HG03025 (cell line): ENCODE results near the gene MRTO4.
"Not testable (repeated sequence)": the region's sequence is repeated elsewhere in the genome, so short reads cannot be mapped to it uniquely, and the experiment has no call there.

Experiments used
- ATAC-seq: cut with Tn5 transposase; IDR thresholded peaks from one replicate; pipeline ENCODE4 v1.9.1; 2021; ENCODE audit warnings: mild to moderate bottlenecking, moderate library complexity; ENCODE audit not compliant: unreplicated experiment, low FRiP score

MRTO4 gene

DNA sequence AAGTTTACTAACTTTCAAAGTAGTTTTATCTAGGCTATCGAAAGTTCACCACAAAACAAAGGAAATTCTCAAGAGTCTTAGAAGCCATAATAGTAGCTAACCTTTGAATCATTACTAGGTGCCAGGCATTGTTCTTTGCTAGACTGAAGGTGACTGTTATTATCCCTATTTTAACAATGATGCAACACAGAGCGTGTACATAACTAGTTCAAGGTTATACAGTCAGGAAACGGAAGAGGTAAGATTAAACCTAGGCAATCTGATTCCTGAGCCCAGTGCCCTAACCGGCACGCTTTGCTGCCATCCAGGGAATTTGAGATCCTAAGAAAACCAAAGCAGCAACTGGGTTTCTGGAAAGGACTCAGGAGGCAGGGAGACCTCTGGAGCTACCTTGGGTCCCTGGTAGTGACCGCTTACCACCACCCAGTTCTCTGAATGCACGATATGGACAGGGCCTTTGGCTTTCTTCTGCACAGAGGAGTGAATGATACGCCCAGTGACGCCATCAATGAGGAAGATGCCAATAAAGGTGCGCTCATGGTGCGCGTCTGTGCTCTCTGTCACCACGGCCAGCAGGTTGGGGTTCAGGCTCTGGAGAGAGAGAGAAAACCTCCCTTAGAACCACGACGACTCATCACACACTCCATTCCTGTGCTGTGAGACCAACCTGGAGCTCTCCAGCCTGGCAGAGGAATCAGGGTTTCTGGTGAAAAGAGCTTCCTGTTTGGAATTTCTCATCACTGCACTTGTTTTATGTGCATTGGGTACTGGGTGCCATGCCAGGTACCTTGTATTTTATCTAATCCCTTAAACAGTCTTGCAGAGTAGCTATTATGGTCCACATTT lies 28.4 kb upstream of the MRTO4 start:
- no peak for ATAC-seq

GRCh38 chr1:19229229-19229628 lies 22.4 kb upstream of the MRTO4 start:
- ATAC-seq = no peak

- no peak for ATAC-seq
Observed at GRCh38 chr1:19229828-19230325, 21.7 kb upstream of the MRTO4 start.

DNA sequence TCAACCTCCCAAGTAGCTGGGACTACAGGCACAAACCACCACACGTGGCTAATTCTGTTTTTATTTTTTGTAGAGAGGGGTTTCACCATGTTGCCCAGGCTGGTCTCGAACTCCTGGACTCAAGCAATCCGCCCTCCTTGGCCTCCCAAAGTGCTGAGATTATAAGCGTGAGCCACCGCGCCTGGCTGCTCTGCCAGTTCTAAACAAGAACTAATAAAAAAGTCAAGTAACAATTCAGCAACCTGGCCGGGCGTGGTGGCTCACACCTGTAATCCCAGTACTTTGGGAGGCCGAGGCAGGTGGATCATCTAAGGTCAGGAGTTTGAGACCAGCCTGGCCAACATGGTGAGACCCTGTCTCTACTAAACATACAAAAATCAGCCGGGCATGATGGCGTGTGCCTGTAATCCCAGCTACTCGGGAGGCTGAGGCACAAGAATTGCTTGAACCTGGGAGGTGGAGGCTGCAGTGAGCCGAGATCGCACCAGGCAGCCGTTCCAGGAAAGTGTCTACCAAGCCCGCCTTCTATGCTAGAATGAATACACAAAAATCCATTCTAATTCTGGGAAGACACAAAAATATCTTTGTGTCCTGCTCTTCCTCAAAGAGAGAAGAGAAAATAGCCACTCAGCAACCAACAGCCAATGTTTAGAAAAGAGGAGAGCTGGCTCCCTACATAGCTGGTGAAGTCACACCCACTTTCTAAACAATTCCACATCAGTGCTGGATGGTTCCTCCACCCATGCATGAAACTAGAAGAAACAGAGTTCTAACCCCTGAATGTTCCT lies 19.7 kb upstream of the MRTO4 start:
- not testable (repeated sequence) for ATAC-seq

DNA sequence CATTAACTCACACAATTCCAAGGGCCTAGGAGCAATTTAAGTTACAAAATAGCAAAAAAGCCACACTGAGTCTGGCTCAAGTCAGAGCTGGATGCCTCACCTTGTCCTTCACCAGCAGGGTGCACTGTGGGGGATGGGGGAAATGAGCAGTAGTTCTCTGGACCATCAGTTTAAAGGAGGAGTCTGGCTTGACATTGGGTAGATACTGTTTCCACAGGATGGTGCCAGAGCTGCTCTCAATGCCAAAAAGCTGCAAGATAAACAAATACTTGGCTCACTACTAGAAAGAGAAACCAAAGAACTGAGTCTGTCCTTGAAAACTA lies 19.1 kb upstream of the MRTO4 start:
- ATAC-seq = no peak

DNA sequence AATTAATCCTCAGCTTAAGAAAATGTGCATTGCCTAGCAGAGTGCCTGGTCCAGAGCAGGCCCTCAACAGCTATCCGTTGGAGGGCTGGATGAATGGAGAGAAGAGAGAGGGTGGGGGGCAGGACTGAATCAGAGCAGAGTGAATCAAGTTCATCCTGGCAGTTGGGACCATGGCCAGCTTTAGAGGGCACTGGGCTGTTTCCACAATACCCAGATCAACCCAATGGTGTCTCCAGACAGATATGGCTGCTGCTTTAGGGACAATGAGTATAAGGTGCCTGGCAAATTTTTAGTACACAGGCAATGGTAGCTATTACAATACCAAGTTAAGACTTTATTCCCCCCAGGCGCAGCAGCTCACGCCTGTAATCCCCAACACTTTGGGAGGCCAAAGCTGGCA lies 17.4 kb upstream of the MRTO4 start:
- no peak for ATAC-seq

DNA sequence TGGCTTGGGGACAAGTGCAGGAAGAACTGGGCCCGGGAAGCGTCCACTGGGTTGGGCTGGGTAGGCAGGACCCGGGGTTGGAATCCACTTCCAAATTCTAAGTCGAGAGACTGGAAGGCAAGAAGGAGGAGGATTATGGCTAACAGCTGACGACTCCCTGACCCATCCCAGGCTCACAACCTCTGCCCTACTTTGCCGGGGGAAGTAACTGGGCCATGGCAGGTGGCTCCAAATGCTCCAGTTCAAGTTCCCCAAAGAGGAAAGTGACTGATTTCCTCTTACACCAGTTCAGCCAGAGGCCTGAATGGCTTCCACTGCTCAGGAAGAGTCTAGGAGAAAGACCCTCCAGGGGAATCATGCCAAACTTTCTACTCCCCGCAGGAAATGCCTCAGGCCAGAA lies 11.7 kb upstream of the MRTO4 start:
- ATAC-seq = no peak

GRCh38 chr1:19240673-19241538 lies 10.7 kb upstream of the MRTO4 start:
- ATAC-seq = no peak

DNA sequence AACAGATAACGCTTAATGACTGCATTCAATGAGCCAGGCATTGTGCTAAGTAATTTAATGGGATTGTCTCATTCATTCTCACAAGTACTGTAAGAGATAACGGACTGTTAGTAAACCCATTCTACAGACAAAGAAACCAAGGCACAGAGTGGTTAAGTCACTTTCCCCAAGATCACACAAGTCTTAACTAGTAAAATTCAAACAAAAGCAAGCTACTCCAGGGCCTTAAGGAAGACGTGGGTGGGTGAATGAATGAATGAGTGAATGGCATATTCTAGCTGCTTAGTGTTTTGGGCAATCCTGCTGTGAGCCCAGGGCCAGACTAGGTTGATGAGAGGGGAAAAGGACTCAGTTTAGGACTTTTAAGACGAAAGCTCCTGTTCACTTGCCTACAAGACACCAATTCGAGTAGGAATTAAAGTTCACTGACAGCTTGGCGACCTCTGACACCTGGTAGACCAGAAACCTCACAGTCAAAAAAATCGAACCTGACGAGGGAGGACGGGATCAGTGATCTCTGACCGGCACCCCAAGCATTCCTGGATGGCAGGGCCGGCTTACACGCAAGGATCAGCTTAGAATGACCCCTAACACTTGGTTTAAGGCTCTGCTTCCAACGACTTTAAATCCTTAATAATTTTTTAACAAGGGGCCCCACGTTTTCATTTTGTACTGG lies 838 bp upstream of the MRTO4 start:
- no peak for ATAC-seq

GRCh38 chr1:19254416-19254815 lies 2.8 kb downstream of the MRTO4 start:
- ATAC-seq = no peak

DNA sequence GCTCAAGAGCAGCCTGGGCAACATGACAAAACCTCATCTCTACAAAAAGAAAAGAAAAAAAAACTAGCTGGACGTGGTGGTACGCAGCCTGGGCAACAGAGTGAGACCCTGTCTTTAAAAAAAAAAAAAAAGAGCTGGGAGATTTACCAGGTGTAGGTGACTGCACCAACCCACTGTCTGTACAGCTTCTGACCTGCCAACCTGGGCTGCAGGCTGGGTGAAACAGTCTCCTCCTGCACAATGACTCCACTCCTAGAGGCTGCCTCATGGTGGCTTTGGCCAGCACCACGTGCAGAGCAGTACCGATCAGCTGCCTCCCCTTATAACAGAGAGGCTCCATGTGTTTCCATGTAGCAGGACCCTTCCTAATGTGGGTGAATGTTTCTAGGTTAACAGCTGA lies 3.7 kb downstream of the MRTO4 start:
- no peak for ATAC-seq

DNA sequence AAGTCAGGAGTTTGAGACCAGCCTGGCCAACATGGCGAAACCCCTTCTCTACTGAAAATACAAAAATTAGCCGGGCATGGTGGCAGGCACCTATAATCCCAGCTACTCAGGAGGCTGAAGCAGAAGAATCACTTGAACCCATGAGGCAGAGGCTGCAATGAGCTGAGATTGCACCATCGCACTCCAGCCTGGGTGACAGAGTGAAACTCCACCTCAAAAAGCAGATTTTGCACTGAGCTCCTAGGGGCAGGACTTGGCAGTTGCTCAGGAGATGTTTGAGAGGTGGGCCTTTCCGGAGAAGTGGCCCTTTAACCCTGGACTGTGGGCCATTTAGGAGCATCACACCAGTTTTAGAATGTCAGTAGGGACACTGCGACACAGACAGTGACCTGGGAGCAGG lies 4.7 kb downstream of the MRTO4 start:
- ATAC-seq = not testable (repeated sequence)

GRCh38 chr1:19257178-19257914 lies 5.7 kb downstream of the MRTO4 start:
- no peak for ATAC-seq

DNA sequence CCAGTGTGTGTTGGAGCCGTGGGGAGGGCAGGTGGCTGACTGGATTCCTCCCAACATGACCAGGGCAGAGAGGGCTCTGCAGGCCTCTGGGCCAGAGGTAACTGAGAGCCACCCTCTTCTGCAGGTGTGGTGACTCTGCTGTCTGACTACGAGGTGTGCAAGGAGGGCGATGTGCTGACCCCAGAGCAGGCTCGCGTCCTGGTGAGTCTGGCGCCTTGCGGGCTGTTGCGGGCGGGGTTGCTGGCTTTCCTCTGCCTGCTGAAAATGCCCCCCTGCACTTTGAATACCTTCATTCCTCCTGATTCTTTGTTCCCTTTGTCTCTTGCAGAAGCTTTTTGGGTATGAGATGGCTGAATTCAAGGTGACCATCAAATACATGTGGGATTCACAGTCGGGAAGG lies 6.7 kb downstream of the MRTO4 start:
- ATAC-seq = no peak

DNA sequence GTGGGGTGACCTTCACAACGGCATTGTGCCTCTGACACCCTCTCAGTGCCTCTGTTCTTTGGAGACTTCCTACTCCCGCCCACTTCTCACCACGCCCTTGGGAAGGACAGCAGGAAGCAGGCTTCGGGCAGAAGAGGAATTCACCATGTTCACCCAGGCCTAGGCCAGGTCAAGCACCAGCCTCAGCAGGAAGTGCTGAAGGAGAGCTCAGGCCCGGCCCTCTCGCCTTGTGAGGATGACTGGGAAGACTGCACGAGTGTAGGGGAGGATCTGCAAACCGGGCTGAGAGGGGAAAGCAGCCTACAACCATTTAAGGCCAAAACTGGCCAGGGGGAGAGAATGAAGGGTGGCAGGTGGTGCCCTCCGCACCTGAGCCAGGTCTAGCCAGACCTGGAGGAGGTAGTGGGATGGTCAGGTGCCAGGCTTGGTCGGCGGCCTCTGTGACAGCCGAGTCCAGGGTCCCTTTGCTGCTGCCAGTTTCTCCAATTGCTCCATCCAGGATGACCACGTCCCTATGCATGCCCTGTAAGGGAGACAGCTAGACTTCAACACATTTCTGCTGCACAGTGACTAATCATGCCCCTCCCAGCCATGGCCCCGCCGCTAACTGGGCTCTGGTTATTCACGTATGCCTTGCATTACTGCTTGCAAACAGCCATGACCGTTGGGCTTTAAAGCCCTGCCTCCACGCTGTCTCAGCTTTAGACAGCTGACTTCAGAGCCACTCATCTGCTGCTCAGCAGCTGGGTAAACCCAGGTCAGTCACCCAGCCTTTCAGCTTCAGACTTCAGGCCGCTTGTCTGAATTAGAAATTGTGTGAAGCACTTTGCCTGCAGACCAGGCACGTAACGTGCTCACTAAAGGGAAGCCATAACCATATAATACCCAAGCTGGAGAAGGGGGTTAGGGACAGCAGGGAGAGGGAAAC lies 8.9 kb downstream of the MRTO4 start:
- no peak for ATAC-seq

- ATAC-seq = no peak
Observed at GRCh38 chr1:19262047-19262446, 10.4 kb downstream of the MRTO4 start.

DNA sequence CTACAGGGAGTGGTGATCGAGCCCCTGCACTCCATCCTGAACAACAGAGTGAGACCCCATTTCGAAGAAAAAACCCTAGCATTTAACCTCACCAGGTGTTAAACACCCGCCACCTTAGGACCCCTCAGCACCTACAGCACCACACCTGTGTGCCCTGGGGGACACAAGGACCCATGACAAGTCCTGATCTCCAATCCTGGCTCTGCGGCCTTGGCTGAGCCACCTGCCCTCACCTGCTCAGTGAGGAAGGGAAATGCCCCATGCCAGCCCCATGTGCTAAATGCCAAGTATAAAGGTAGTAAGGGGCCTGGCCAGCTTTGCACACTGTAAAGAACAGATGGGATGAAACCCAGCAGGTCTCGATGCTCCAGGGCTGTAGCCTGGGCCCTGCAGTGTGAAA lies 11.1 kb downstream of the MRTO4 start:
- ATAC-seq = no peak

GRCh38 chr1:19268445-19268844 lies 16.8 kb downstream of the MRTO4 start:
- ATAC-seq = no peak
